Pons (tissue), 1 donor: ENCODE data around the gene CAMK2D.
A peak's percentile ranks its signal among the peaks of the same experiment; 100 is the strongest.

ENCODE experiments used
- DNase-seq: peaks from one replicate; pipeline ENCODE4 v3.0.0-alpha.2; 2016; ENCODE audit warnings: low spot score

Gene CAMK2D

GRCh38 chr4:113564493-113564892, 197.0 kb downstream of the CAMK2D start:
- no peak for DNase-seq

GRCh38 chr4:113563691-113564378, 197.7 kb downstream of the CAMK2D start:
- no peak for DNase-seq

- DNase-seq = no peak
Measured at GRCh38 chr4:113561758-113562157, 199.8 kb downstream of the CAMK2D start.

GRCh38 chr4:113561092-113561491, 200.4 kb downstream of the CAMK2D start:
- no peak for DNase-seq

- no peak for DNase-seq
Measured at GRCh38 chr4:113560579-113560978, 201.0 kb downstream of the CAMK2D start.

- no peak for DNase-seq
Measured at GRCh38 chr4:113559947-113560346, 201.6 kb downstream of the CAMK2D start.

- no peak for DNase-seq
Measured at GRCh38 chr4:113556382-113557134, 205.0 kb downstream of the CAMK2D start.

- DNase-seq = peak; percentile 55
Measured at GRCh38 chr4:113555868-113556267, 205.7 kb downstream of the CAMK2D start.

- no peak for DNase-seq
Measured at GRCh38 chr4:113553082-113553481, 208.5 kb downstream of the CAMK2D start.

GRCh38 chr4:113550510-113550909, 211.0 kb downstream of the CAMK2D start:
- DNase-seq = no peak

- no peak for DNase-seq
Measured at GRCh38 chr4:113548303-113548702, 213.2 kb downstream of the CAMK2D start.

GRCh38 chr4:113547487-113548042, 214.0 kb downstream of the CAMK2D start:
- peak; percentile 93 for DNase-seq

- no peak for DNase-seq
Measured at GRCh38 chr4:113541933-113542332, 219.6 kb downstream of the CAMK2D start.

GRCh38 chr4:113540859-113541258, 220.7 kb downstream of the CAMK2D start:
- no peak for DNase-seq

GRCh38 chr4:113539408-113539807, 222.1 kb downstream of the CAMK2D start:
- no peak for DNase-seq

- DNase-seq = peak; percentile 39
Measured at GRCh38 chr4:113537628-113538027, 223.9 kb downstream of the CAMK2D start.

GRCh38 chr4:113537203-113537602, 224.3 kb downstream of the CAMK2D start:
- DNase-seq = peak; percentile 23

- DNase-seq = no peak
Measured at GRCh38 chr4:113534711-113535110, 226.8 kb downstream of the CAMK2D start.

GRCh38 chr4:113531572-113531971, 230.0 kb downstream of the CAMK2D start:
- DNase-seq = no peak

GRCh38 chr4:113528395-113528794, 233.1 kb downstream of the CAMK2D start:
- DNase-seq = no peak

- no peak for DNase-seq
Measured at GRCh38 chr4:113525521-113525920, 236.0 kb downstream of the CAMK2D start.

- no peak for DNase-seq
Measured at GRCh38 chr4:113524505-113525186, 236.9 kb downstream of the CAMK2D start.

GRCh38 chr4:113524096-113524495, 237.4 kb downstream of the CAMK2D start:
- DNase-seq = no peak
